ENCODE measurements around the gene CNOT4.

Gene CNOT4

DNA sequence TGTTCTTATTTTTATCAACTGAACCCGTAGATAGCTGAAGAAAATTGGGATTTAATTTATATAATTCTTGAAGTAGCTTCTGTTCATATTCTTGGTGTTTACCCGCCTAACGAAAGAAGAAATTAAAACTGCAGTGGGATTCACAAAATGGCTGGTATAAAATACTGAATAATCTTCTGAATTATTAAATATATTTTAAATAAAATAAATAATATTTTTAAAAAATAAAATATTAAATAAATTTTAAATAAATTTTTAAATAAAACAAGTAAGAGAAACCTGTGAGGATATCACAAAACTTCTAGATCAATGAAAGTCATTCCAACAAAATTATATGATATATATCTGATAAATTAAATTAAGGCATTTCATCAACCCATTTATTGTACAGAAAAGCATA is 99.4 kb downstream of the CNOT4 start:
- Histone ChIP-seq H3K27ac (replicated peaks) (no peak overlapping the region), H3K4me3 (replicated peaks; ENCODE audit: insufficient read depth, low read length) (no peak overlapping the region), H3K27me3 (ENCODE audit: insufficient read depth, poor library complexity, severe bottlenecking) (no peaks in the 10 kb centered on the region)
- DNase-seq (ENCODE audit: low read depth in 1 of 2, low spot score in 1 of 2): no peak
- TF ChIP-seq, protein P1, sequence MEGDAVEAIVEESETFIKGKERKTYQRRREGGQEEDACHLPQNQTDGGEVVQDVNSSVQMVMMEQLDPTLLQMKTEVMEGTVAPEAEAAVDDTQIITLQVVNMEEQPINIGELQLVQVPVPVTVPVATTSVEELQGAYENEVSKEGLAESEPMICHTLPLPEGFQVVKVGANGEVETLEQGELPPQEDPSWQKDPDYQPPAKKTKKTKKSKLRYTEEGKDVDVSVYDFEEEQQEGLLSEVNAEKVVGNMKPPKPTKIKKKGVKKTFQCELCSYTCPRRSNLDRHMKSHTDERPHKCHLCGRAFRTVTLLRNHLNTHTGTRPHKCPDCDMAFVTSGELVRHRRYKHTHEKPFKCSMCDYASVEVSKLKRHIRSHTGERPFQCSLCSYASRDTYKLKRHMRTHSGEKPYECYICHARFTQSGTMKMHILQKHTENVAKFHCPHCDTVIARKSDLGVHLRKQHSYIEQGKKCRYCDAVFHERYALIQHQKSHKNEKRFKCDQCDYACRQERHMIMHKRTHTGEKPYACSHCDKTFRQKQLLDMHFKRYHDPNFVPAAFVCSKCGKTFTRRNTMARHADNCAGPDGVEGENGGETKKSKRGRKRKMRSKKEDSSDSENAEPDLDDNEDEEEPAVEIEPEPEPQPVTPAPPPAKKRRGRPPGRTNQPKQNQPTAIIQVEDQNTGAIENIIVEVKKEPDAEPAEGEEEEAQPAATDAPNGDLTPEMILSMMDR (IDR thresholded peaks at IDR 0.05; ENCODE audit: insufficient read depth, low read length): no peak
- TF ChIP-seq SPI1 (IDR thresholded peaks at IDR 0.05; ENCODE audit: borderline replicate concordance, low read depth): no peak

DNA sequence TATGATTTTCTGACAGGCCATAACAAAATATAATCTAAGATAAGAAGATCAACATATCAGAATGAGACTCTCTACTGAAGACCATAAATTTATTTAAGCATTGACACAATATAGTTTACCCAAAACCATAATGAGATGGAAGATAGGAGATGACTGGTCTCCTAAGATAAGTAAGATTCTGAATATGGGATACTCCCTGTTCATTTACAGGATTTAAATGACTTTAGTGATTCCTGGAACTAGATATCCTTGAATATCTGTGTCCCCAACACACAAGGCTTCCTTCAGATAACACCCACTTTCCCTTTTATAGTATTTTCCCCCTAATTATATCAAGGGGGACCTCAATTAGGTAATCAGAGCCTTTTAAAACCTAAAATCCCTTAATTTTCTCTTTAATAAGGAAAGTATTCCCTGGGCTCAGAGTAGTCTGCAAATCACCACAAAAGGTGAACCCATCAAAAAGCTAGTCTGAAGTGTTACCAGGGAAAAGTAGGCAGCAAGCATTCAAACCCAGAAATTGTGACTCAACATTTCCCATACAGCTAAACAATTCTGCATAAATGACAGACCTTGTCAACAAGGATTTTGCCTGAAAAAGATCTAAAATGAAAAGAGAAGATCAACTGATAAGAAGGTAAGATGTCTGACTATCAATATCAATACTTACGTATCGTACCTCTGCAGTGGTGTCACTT is 99.9 kb downstream of the CNOT4 start:
- TF ChIP-seq GABPA (IDR thresholded peaks at IDR 0.05; ENCODE audit: low read depth): no peak
- TF ChIP-seq, protein P1 (IDR thresholded peaks at IDR 0.05; ENCODE audit: insufficient read depth, low read length): no peak
- TF ChIP-seq, protein P2, sequence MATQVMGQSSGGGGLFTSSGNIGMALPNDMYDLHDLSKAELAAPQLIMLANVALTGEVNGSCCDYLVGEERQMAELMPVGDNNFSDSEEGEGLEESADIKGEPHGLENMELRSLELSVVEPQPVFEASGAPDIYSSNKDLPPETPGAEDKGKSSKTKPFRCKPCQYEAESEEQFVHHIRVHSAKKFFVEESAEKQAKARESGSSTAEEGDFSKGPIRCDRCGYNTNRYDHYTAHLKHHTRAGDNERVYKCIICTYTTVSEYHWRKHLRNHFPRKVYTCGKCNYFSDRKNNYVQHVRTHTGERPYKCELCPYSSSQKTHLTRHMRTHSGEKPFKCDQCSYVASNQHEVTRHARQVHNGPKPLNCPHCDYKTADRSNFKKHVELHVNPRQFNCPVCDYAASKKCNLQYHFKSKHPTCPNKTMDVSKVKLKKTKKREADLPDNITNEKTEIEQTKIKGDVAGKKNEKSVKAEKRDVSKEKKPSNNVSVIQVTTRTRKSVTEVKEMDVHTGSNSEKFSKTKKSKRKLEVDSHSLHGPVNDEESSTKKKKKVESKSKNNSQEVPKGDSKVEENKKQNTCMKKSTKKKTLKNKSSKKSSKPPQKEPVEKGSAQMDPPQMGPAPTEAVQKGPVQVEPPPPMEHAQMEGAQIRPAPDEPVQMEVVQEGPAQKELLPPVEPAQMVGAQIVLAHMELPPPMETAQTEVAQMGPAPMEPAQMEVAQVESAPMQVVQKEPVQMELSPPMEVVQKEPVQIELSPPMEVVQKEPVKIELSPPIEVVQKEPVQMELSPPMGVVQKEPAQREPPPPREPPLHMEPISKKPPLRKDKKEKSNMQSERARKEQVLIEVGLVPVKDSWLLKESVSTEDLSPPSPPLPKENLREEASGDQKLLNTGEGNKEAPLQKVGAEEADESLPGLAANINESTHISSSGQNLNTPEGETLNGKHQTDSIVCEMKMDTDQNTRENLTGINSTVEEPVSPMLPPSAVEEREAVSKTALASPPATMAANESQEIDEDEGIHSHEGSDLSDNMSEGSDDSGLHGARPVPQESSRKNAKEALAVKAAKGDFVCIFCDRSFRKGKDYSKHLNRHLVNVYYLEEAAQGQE (IDR thresholded peaks at IDR 0.05; ENCODE audit: insufficient replicate concordance, low read depth): no peak
- no peak for TF ChIP-seq SPI1 (IDR thresholded peaks at IDR 0.05; ENCODE audit: borderline replicate concordance, low read depth)
- TF ChIP-seq POLR2AphosphoS5 (IDR thresholded peaks at IDR 0.05; ENCODE audit: low read depth): no peak
- no peak overlapping the region for H3K4me3 ChIP-seq (replicated peaks; ENCODE audit: insufficient read depth, low read length)
- H3K27ac ChIP-seq (replicated peaks): no peak overlapping the region
- DNase-seq (ENCODE audit: low read depth in 1 of 2, low spot score in 1 of 2): no peak
- no peaks in the 10 kb centered on the region for H3K27me3 ChIP-seq (ENCODE audit: insufficient read depth, poor library complexity, severe bottlenecking)

DNA sequence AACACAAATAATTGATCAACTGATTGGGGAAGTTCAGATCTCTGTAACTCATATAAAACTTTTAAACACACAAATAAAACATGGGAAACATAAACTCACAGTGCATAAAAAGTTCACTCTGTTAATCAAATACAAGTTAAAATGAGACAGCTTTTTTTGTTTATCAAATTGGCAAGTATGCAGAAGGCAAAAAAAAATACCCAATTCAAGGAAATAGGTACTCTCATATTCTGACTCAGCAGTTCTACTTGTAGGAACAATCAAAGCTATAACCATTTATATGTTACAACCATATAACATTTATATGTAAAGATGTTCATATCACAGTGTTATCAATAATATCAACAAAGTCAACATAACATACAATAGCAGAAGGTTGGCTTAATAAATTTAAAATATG is 102.0 kb downstream of the CNOT4 start:
- TF ChIP-seq GABPA (IDR thresholded peaks at IDR 0.05; ENCODE audit: low read depth) (no peak), SPI1 (IDR thresholded peaks at IDR 0.05; ENCODE audit: borderline replicate concordance, low read depth) (no peak), POLR2AphosphoS5 (IDR thresholded peaks at IDR 0.05; ENCODE audit: low read depth) (no peak)
- TF ChIP-seq, protein P2 (IDR thresholded peaks at IDR 0.05; ENCODE audit: insufficient replicate concordance, low read depth): no peak
- TF ChIP-seq, protein P1 (IDR thresholded peaks at IDR 0.05; ENCODE audit: insufficient read depth, low read length): no peak
- Histone ChIP-seq H3K4me3 (replicated peaks; ENCODE audit: insufficient read depth, low read length) (no peak overlapping the region), H3K27ac (replicated peaks) (no peak overlapping the region), H3K27me3 (ENCODE audit: insufficient read depth, poor library complexity, severe bottlenecking) (no peaks in the 10 kb centered on the region)
- no peak for DNase-seq (ENCODE audit: low read depth in 1 of 2, low spot score in 1 of 2)

DNA sequence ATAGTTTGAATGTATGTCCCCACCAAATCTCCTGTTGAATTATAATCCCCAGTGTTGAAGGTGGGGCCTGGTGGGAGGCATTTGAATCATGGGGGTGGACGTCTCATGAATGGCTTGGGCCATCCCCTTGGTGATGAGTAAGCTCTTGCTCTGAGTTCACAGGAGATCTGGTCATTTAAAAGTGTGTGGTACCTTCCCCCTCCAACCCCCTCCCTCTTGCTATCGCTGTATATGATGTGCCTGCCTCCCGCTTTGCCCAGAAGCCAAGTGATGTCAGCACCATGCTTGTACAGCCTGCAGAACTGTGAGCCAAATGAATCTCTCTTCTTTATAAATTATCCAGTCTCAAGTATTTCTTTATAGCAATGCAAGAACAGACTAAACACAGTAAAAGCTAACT is 103.0 kb downstream of the CNOT4 start:
- no peak for DNase-seq (ENCODE audit: low read depth in 1 of 2, low spot score in 1 of 2)
- no peak overlapping the region for H3K27ac ChIP-seq (replicated peaks)
- H3K4me3 ChIP-seq (replicated peaks; ENCODE audit: insufficient read depth, low read length): no peak overlapping the region
- TF ChIP-seq SPI1 (IDR thresholded peaks at IDR 0.05; ENCODE audit: borderline replicate concordance, low read depth): no peak
- TF ChIP-seq, protein P1 (IDR thresholded peaks at IDR 0.05; ENCODE audit: insufficient read depth, low read length): no peak
- TF ChIP-seq, protein P2 (IDR thresholded peaks at IDR 0.05; ENCODE audit: insufficient replicate concordance, low read depth): no peak
- no peak for TF ChIP-seq POLR2AphosphoS5 (IDR thresholded peaks at IDR 0.05; ENCODE audit: low read depth)
- no peak for TF ChIP-seq GABPA (IDR thresholded peaks at IDR 0.05; ENCODE audit: low read depth)
- H3K27me3 ChIP-seq (ENCODE audit: insufficient read depth, poor library complexity, severe bottlenecking): no peaks in the 10 kb centered on the region
